ENCODE measurements around the gene CC2D1A. TPM values are rescaled to one million over a fixed set of nuclear protein-coding genes. Genes with fewer than 3 reads are reported as not detected.

Gene CC2D1A
- total RNA-seq, 1 donor from 2014 or later = 0.96 TPM

DNA sequence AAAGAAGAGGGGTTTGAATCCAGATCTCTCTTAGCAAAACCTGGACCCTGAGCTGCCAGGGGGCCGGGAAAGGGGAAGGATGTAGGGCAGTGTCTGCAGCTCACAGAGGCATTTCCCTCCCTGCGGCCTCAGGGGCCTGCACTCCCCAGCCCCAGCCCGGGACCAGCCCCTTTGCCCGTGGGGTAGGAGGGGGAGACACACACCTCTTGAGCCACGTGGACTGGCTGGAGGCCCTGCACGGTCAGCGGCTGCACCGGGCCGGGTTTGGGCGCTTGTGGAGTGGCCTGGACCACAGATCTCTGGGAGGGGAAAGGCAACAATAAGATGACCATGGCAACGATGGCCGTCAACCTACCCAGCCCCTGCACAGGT is 73.2 kb downstream of the CC2D1A start:
- DNase-seq (ENCODE audit: low spot score) = peak; percentile 84

DNA sequence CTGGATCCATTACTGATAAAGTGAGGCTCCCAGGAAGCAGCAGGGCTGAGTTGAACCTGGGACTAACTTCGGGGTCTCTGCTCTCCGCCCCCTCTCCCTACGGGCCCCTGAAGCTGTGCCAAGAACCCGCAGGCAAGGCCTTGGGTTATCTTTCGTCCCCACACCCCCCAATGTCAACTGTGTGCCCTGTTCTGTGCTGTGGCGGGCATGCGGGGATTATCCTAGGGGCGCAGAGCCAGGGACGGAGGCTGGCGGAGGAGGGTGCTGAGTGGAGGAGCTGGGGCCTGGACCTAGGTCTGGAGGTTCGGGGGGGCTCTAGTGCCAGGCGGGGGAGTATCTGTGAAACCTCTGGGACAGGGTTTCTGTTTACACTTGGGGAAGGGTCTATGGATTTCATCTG is 73.7 kb downstream of the CC2D1A start:
- DNase-seq (ENCODE audit: low spot score) = no peak

- DNase-seq (ENCODE audit: low spot score) = no peak
Observed at GRCh38 chr19:13980340-13980739, 74.3 kb downstream of the CC2D1A start.

Other genes starting within 250 kb of the CC2D1A start
- gene MRI1, start 141.7 kb upstream of the CC2D1A start, total RNA-seq (ENCODE audit: insufficient read depth, low replicate concordance) = 38.0 TPM
- gene C19orf53, start 131.7 kb upstream of the CC2D1A start, total RNA-seq (ENCODE audit: insufficient read depth, low replicate concordance) = 17.3 TPM
- 2.9 TPM for gene ZSWIM4, start 110.8 kb upstream of the CC2D1A start, total RNA-seq (ENCODE audit: insufficient read depth, low replicate concordance)
- not detected for gene NANOS3, start 29.1 kb upstream of the CC2D1A start, total RNA-seq (ENCODE audit: insufficient read depth, low replicate concordance)
- 1.4 TPM for gene BRME1, start 84 bp upstream of the CC2D1A start, total RNA-seq (ENCODE audit: insufficient read depth, low replicate concordance)
- 13.2 TPM for gene PODNL1, start 32.2 kb downstream of the CC2D1A start, total RNA-seq (ENCODE audit: insufficient read depth, low replicate concordance)
- gene DCAF15, start 46.3 kb downstream of the CC2D1A start, total RNA-seq (ENCODE audit: insufficient read depth, low replicate concordance) = 10.1 TPM
- 1.9 TPM for gene RFX1, start 100.1 kb downstream of the CC2D1A start, total RNA-seq (ENCODE audit: insufficient read depth, low replicate concordance)
- gene RLN3, start 121.9 kb downstream of the CC2D1A start, total RNA-seq (ENCODE audit: insufficient read depth, low replicate concordance) = not detected
- gene IL27RA, start 125.6 kb downstream of the CC2D1A start, total RNA-seq (ENCODE audit: insufficient read depth, low replicate concordance) = 0.96 TPM
- gene PALM3, start 155.9 kb downstream of the CC2D1A start, total RNA-seq (ENCODE audit: insufficient read depth, low replicate concordance) = not detected
- gene MISP3, start 166.6 kb downstream of the CC2D1A start, total RNA-seq (ENCODE audit: insufficient read depth, low replicate concordance) = 0.96 TPM
- not detected for gene C19orf67, start 179.6 kb downstream of the CC2D1A start, total RNA-seq (ENCODE audit: insufficient read depth, low replicate concordance)
- 21.9 TPM for gene SAMD1, start 184.6 kb downstream of the CC2D1A start, total RNA-seq (ENCODE audit: insufficient read depth, low replicate concordance)
- 17.6 TPM for gene PRKACA, start 211.6 kb downstream of the CC2D1A start, total RNA-seq (ENCODE audit: insufficient read depth, low replicate concordance)
- gene ASF1B, start 230.4 kb downstream of the CC2D1A start, total RNA-seq (ENCODE audit: insufficient read depth, low replicate concordance) = 0.48 TPM

All from umbilical cord (tissue), 2 donors.